B cell (primary cell): ENCODE results near the gene ALDOA. TPM values are rescaled to one million over a fixed set of nuclear protein-coding genes. Genes with fewer than 3 reads are reported as not detected.

Source experiments
- ATAC-seq: fragments of 200-7000 bp; cut with Tn5 transposase; one replicate; pipeline ENCODE4 v1.10.0; 2021; ENCODE audit warnings: low read depth, mild to moderate bottlenecking, moderate number of reproducible peaks, moderate library complexity
- CTCF ChIA-PET: fragments of 350-600 bp; sonication (Branson Sonifier 250); formaldehyde crosslinking; loops from one replicate; lab custom pipeline; 2021; ENCODE audit warnings: antibody characterized with exemption, inconsistent platforms; lab: Charles Lee
- POLR2A ChIA-PET: fragments of 350-600 bp; sonication (Branson Sonifier 250); formaldehyde crosslinking; loops from one replicate; lab custom pipeline; 2021; ENCODE audit warnings: antibody characterized with exemption; lab: Charles Lee
- DNase-seq: peaks from one replicate; pipeline ENCODE4 v3.0.0; 2013
- H2AFZ ChIP-seq: 2 replicates; pipeline ENCODE4 v1.6.1; 2012; ENCODE audit warnings: mild to moderate bottlenecking, low read depth, low read length; ENCODE audit not compliant: insufficient read depth, poor library complexity, severe bottlenecking
- H3K27ac ChIP-seq, 2 donors: 1 replicate in 1 of 2; 2 replicates in 1 of 2; pipeline ENCODE4 v1.5.1; 2012 to 2013; ENCODE audit warnings: low read length in 2 of 2, mild to moderate bottlenecking in 2 of 2, moderate library complexity in 1 of 2
- H3K27me3 ChIP-seq, 4 experiments: fragments of 200-600 bp in 1 of 4; sonication (generic) in 1 of 4; replicated peaks in 1 of 4; 1 replicate in 2 of 4; 2 replicates in 2 of 4; pipeline versions ENCODE4 v1.6.1 to v1.7.0; 2013 to 2016; ENCODE audit warnings: low read length in 3 of 4, mild to moderate bottlenecking in 2 of 4, mixed read lengths in 1 of 4, moderate library complexity in 1 of 4; ENCODE audit not compliant: insufficient read depth in 4 of 4, control insufficient read depth in 3 of 4; ENCODE audit errors: control extremely low read depth in 1 of 4
- H3K36me3 ChIP-seq, 2 experiments: replicated peaks in 1 of 2; 1 replicate in 1 of 2; 2 replicates in 1 of 2; pipeline versions ENCODE4 v1.6.1 to v1.7.1; 2013; ENCODE audit warnings: low read length in 1 of 2; ENCODE audit not compliant: insufficient read depth in 2 of 2, control insufficient read depth in 1 of 2; ENCODE audit errors: control extremely low read depth in 1 of 2, extremely low read depth in 1 of 2
- H3K4me1 ChIP-seq, 2 donors: fragments of 200-600 bp in 1 of 2; sonication (generic) in 1 of 2; 1 replicate in 1 of 2; 2 replicates in 1 of 2; pipeline versions ENCODE4 v1.5.1 to v1.6.1; 2013 to 2017; ENCODE audit warnings: low read length in 2 of 2; ENCODE audit not compliant: control insufficient read depth in 2 of 2, insufficient read depth in 2 of 2
- H3K4me2 ChIP-seq: replicated peaks from 2 replicates; pipeline ENCODE3; 2012; ENCODE audit warnings: mild to moderate bottlenecking, low read depth, low read length; ENCODE audit not compliant: poor library complexity, severe bottlenecking
- H3K4me3 ChIP-seq, 5 experiments: fragments of 200-600 bp in 1 of 5; sonication (generic) in 1 of 5; 1 replicate in 3 of 5; 2 replicates in 2 of 5; pipeline versions ENCODE4 v1.5.1 to v1.7.0; 2011 to 2016; ENCODE audit warnings: low read length in 4 of 5, mild to moderate bottlenecking in 4 of 5, low read depth in 2 of 5, control low read depth in 1 of 5, moderate library complexity in 1 of 5; ENCODE audit not compliant: insufficient read depth in 1 of 5; ENCODE audit errors: control extremely low read depth in 1 of 5, extremely low read depth in 1 of 5
- H3K79me2 ChIP-seq: fragments of 200-600 bp; sonication (generic); one replicate; pipeline ENCODE4 v1.6.0; 2016; ENCODE audit warnings: low read length; ENCODE audit not compliant: control insufficient read depth, insufficient read depth
- H3K9ac ChIP-seq: fragments of 200-600 bp; sonication (generic); 2 replicates; pipeline ENCODE4 v1.6.1; 2017; ENCODE audit warnings: mild to moderate bottlenecking, low read length, moderate library complexity
- H3K9me3 ChIP-seq, 3 donors: one replicate each; pipeline versions ENCODE4 v1.6.1 to v1.7.1; 2013; ENCODE audit warnings: low read length in 2 of 3; ENCODE audit not compliant: control insufficient read depth in 2 of 3, insufficient read depth in 1 of 3; ENCODE audit errors: control extremely low read depth in 1 of 3
- H4K20me1 ChIP-seq: 2 replicates; pipeline ENCODE4 v1.6.0; 2012; ENCODE audit warnings: mild to moderate bottlenecking, low read length; ENCODE audit not compliant: insufficient read depth, control insufficient read depth, poor library complexity, severe bottlenecking
- H3K27ac Mint-ChIP-seq: one replicate; pipeline ENCODE4 v1.8.0; 2021; ENCODE audit warnings: mixed read lengths
- H3K27me3 Mint-ChIP-seq: one replicate; pipeline ENCODE4 v1.8.0; 2021; ENCODE audit warnings: mixed read lengths
- H3K4me1 Mint-ChIP-seq: one replicate; pipeline ENCODE4 v1.8.0; 2021; ENCODE audit warnings: mixed read lengths
- H3K4me3 Mint-ChIP-seq: one replicate; pipeline ENCODE4 v1.8.0; 2021; ENCODE audit warnings: mixed read lengths
- H3K9me3 Mint-ChIP-seq: one replicate; pipeline ENCODE4 v1.8.0; 2022; ENCODE audit warnings: mixed read lengths; ENCODE audit not compliant: insufficient read depth
- CTCF ChIP-seq: fragments of 200-600 bp; IDR thresholded peaks from one replicate; pipeline ENCODE4 v1.8.0; 2022; ENCODE audit warnings: antibody characterized with exemption, mild to moderate bottlenecking
- EZH2 ChIP-seq: IDR thresholded peaks from 2 replicates; pipeline ENCODE4 v1.6.1; 2012; ENCODE audit warnings: borderline replicate concordance, low read depth, mild to moderate bottlenecking, moderate library complexity, low read length; ENCODE audit not compliant: insufficient read depth, poor library complexity, severe bottlenecking
- whole genome bisulfite sequencing: methylation state at CpG from one replicate; pipeline ENCODE4 v1.1.5; 2013; ENCODE audit warnings: missing lambda C conversion rate; ENCODE audit not compliant: insufficient coverage; 5-methylcytosine and 5-hydroxymethylcytosine counted together
- intact Hi-C: fragments of 100-400 bp; cut with micrococcal nuclease; formaldehyde crosslinking; loops from one replicate; pipeline ENCODE4 v1.10.0; 2022
- polyA plus RNA-seq: library from polyadenylated mRNA; depleted of rRNA; stranded (reverse); fragments of >200 nt; gene quantifications from 2 replicates; pipeline ENCODE4 v1.2.3, GENCODE V29; 2012
- total RNA-seq, 2 donors: library from RNA; stranded (reverse); fragments of 120-200 nt in 1 of 2; gene quantifications; 1 replicate in 1 of 2; 2 replicates in 1 of 2; pipeline versions ENCODE4 v1.2.3 to v1.2.4, GENCODE V29; 2013 to 2022

The ALDOA gene
- total and polyA plus RNA-seq, 2 donors (not counting 1 experiment from before 2014, with no cell fraction given): 329 to 343 TPM

- peaks cover 31% of the 10 kb centered on the region for H3K4me1 Mint-ChIP-seq
- Histone ChIP-seq H4K20me1 (peaks cover 42% of the 10 kb centered on the region), H2AFZ (peak overlapping the region; percentile 94), H3K27me3 (no peaks in the 10 kb centered on the region), H3K4me2 (peak overlapping the region; percentile 93), H3K4me1 (peaks cover 14 to 25% of the 10 kb centered on the region in 2 donors), H3K79me2 (peaks cover 59% of the 10 kb centered on the region), H3K27ac (peak overlapping the region; percentile 67 to 90), H3K4me3 (peak overlapping the region; percentile 65 to 98 (median 90)), H3K9me3 (no peaks in the 10 kb centered on the region), H3K36me3 (peaks cover 3 to 54% of the 10 kb centered on the region in 2 experiments), H3K9ac (peak overlapping the region; percentile 97)
- TF ChIP-seq CTCF (no peak), EZH2 (no peak)
- ChIA-PET POLR2A (interaction anchor here (1.2 to 1.6 kb wide), 3 partner anchors 11 to 16 kb away, joined by 3 to 9 read pairs (median 7); partner anchors contain the start of genes ALDOA and TBX6), CTCF (interaction anchor here (0.8 to 2.6 kb wide), 4 partner anchors 10 to 333 kb away, joined by 3 to 20 read pairs (median 4); partner anchors contain the start of gene TBX6)
- no peak for DNase-seq
- H3K27me3 Mint-ChIP-seq: no peaks in the 10 kb centered on the region
- H3K27ac Mint-ChIP-seq: peak overlapping the region; percentile 98
- H3K4me3 Mint-ChIP-seq: peak overlapping the region; percentile 98
- intact Hi-C loops: no loop called here
- 1% methylated on average over 32 of the region's 33 CpGs for WGBS
- H3K9me3 Mint-ChIP-seq: no peaks in the 10 kb centered on the region
- peak; percentile 37 for ATAC-seq
These were observed 10.8 kb downstream of the ALDOA start for GRCh38 chr16:30076276-30076791.

GRCh38 chr16:30077656-30078055, 12.1 kb downstream of the ALDOA start:
- no peaks in the 10 kb centered on the region for H3K27me3 ChIP-seq
- peak overlapping the region; percentile 98 for H3K27ac Mint-ChIP-seq
- H3K4me3 ChIP-seq: no peak overlapping the region
- CTCF ChIA-PET: interaction anchor here (1.3 to 1.5 kb wide), 2 partner anchors 13 to 14 kb away, joined by 3 to 4 read pairs; partner anchors contain the start of gene ALDOA
- 90% methylated on average over 5 of the region's 6 CpGs for WGBS
- peaks cover 0 to 51% of the 10 kb centered on the region in 2 experiments for H3K36me3 ChIP-seq
- peak overlapping the region in 1 of 2 donors; percentile 3 for H3K27ac ChIP-seq
- H3K4me1 Mint-ChIP-seq: peaks cover 31% of the 10 kb centered on the region
- H3K9ac ChIP-seq: no peak overlapping the region
- no peak for DNase-seq
- peaks cover 59% of the 10 kb centered on the region for H3K79me2 ChIP-seq
- H3K4me3 Mint-ChIP-seq: peak overlapping the region; percentile 98
- no peak for TF ChIP-seq EZH2
- no peak for TF ChIP-seq CTCF
- no peaks in the 10 kb centered on the region for H3K27me3 Mint-ChIP-seq
- POLR2A ChIA-PET: interaction anchor here (0.7 to 1.6 kb wide), 3 partner anchors 12 to 60 kb away, joined by 4 to 9 read pairs (median 7); partner anchors contain the start of genes ALDOA and TBX6
- H4K20me1 ChIP-seq: peaks cover 42% of the 10 kb centered on the region
- H3K9me3 Mint-ChIP-seq: no peaks in the 10 kb centered on the region
- H3K4me1 ChIP-seq: peaks cover 14 to 25% of the 10 kb centered on the region in 2 donors
- intact Hi-C loops: no loop called here
- peak overlapping the region; percentile 93 for H3K4me2 ChIP-seq
- H3K9me3 ChIP-seq: no peaks in the 10 kb centered on the region
- H2AFZ ChIP-seq: no peak overlapping the region
- ATAC-seq: no peak
